HFFc6 (cell line): Measurements from ENCODE around the gene TKTL1. TPM values are rescaled to one million over a fixed set of nuclear protein-coding genes. Genes with fewer than 3 reads are reported as not detected.
"Not testable (repeated sequence)": the region's sequence is repeated elsewhere in the genome, so short reads cannot be mapped to it uniquely, and the experiment has no call there.

ENCODE experiments used
- DNase-seq: peaks from one replicate; pipeline ENCODE4 v3.0.0-alpha.2; 2018
- H3K27ac Mint-ChIP-seq: 2 replicates; pipeline ENCODE4 v1.8.0; 2020; ENCODE audit warnings: mild to moderate bottlenecking, mixed read lengths
- H3K27me3 Mint-ChIP-seq: 2 replicates; pipeline ENCODE4 v1.8.0; 2021; ENCODE audit warnings: mild to moderate bottlenecking, moderate library complexity, mixed read lengths; ENCODE audit not compliant: insufficient read depth
- H3K36me3 Mint-ChIP-seq: 2 replicates; pipeline ENCODE4 v1.8.0; 2021; ENCODE audit warnings: low read depth, mixed read lengths
- H3K4me1 Mint-ChIP-seq: 2 replicates; pipeline ENCODE4 v1.8.0; 2020; ENCODE audit warnings: low read depth, mixed read lengths
- H3K4me3 Mint-ChIP-seq: 2 replicates; pipeline ENCODE4 v1.8.0; 2020; ENCODE audit warnings: mild to moderate bottlenecking, moderate library complexity, mixed read lengths
- H3K9me3 Mint-ChIP-seq: 2 replicates; pipeline ENCODE4 v1.8.0; 2020; ENCODE audit warnings: mild to moderate bottlenecking, mixed read lengths
- long read RNA-seq: library from polyadenylated mRNA; unstranded; transcript quantifications from one replicate; pipeline ENCODE4 v2.0.0, GENCODE V29; 2019
- total RNA-seq, 6 experiments: library from RNA; stranded (reverse); fragmentation: NEBNext Ultra II Directional; extraction: Animal tissue kit (Norgen Biotek cat#: 25700); gene quantifications; 2 replicates in 1 of 6; 3 replicates in 5 of 6; pipeline ENCODE4 v1.2.3, GENCODE V29; 2021
- TF ChIP-seq, protein P1 (sequence below): fragments of 200-600 bp; sonication (generic); IDR thresholded peaks from 2 replicates; pipeline ENCODE4 v1.5.0; 2021; ENCODE audit warnings: antibody characterized with exemption, mild to moderate bottlenecking

The TKTL1 gene, protein sequence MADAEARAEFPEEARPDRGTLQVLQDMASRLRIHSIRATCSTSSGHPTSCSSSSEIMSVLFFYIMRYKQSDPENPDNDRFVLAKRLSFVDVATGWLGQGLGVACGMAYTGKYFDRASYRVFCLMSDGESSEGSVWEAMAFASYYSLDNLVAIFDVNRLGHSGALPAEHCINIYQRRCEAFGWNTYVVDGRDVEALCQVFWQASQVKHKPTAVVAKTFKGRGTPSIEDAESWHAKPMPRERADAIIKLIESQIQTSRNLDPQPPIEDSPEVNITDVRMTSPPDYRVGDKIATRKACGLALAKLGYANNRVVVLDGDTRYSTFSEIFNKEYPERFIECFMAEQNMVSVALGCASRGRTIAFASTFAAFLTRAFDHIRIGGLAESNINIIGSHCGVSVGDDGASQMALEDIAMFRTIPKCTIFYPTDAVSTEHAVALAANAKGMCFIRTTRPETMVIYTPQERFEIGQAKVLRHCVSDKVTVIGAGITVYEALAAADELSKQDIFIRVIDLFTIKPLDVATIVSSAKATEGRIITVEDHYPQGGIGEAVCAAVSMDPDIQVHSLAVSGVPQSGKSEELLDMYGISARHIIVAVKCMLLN
- total RNA-seq = not detected
- long read RNA-seq = 0 reads

DNA sequence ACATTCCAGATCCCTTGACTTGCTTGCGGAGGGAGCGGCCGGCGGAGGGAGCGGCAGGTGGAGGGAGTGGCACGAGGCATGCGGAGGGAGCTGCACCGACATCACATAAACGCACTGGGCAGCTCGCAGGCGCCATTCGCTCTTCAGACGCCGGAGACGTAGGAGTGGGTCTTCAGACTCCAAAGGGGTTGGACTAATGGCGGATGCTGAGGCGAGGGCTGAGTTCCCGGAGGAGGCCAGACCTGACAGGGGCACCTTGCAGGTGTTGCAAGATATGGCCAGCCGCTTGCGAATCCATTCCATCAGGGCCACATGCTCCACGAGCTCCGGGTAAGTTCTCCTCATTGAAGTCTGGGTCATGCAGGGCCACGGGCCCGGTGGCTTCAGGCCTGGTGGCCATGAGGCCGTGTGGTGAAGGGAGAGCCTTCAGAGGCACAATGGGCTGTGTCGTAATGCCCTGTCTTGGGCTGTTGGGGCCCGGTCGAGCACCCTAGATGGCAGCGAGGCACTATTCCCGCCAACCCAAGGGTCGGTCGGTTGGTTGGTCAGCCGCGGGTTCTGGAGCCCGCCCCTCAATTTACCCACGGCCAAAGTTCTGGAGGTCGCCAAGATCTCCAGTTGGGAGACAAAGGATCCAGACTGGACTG, at the start of gene TKTL1:
TKTL1 (plus strand) TSS at position 132 of the 647 bp plus-strand sequence; CDS start at position 197, 65 bp downstream.
- Mint-ChIP-seq H3K27ac (no peak within 1 kb of the TSS), H3K36me3 (no peaks in the 10 kb centered on the region), H3K9me3 (no peaks in the 10 kb centered on the region), H3K27me3 (peaks cover 15% of the 10 kb centered on the region), H3K4me3 (no peak within 1 kb of the TSS), H3K4me1 (no peaks in the 10 kb centered on the region)
- DNase-seq = no peak
- TF ChIP-seq, protein P1, sequence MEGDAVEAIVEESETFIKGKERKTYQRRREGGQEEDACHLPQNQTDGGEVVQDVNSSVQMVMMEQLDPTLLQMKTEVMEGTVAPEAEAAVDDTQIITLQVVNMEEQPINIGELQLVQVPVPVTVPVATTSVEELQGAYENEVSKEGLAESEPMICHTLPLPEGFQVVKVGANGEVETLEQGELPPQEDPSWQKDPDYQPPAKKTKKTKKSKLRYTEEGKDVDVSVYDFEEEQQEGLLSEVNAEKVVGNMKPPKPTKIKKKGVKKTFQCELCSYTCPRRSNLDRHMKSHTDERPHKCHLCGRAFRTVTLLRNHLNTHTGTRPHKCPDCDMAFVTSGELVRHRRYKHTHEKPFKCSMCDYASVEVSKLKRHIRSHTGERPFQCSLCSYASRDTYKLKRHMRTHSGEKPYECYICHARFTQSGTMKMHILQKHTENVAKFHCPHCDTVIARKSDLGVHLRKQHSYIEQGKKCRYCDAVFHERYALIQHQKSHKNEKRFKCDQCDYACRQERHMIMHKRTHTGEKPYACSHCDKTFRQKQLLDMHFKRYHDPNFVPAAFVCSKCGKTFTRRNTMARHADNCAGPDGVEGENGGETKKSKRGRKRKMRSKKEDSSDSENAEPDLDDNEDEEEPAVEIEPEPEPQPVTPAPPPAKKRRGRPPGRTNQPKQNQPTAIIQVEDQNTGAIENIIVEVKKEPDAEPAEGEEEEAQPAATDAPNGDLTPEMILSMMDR = no peak

DNA sequence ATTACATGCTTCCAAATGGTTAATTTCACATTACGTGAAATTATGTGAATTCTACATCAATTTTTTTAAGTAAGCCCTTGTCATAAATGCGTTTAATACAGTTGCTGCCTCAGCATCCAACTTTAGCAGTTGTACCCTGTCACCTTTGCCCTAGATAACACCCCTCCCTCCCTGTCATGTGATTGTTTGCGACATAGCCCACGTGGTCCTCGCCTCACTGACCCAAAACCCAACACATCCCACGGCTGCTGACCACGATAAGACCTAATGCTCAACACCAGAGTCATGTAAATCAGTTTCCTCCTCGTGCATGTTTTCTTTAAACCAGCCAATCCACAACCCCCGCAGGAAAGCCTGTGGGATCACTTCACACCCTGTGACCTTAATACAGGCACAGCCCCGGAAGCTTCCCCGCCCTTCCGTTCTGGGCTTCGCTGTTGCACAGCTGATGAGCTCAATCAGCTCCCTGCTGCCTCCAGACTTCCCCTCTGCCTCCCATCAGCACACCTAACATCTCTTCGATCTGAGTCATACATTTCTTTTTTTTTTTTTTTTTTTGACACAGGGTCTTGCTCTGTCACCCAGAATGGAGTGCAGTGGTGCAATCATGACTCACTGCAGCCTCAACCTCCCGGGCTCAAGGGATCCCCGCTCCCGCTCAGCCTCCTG, 48.1 kb upstream of the TKTL1 start:
- not testable (repeated sequence) for DNase-seq, H3K9me3 Mint-ChIP-seq, H3K36me3 Mint-ChIP-seq, H3K27me3 Mint-ChIP-seq, H3K4me1 Mint-ChIP-seq, H3K4me3 Mint-ChIP-seq, H3K27ac Mint-ChIP-seq

DNA sequence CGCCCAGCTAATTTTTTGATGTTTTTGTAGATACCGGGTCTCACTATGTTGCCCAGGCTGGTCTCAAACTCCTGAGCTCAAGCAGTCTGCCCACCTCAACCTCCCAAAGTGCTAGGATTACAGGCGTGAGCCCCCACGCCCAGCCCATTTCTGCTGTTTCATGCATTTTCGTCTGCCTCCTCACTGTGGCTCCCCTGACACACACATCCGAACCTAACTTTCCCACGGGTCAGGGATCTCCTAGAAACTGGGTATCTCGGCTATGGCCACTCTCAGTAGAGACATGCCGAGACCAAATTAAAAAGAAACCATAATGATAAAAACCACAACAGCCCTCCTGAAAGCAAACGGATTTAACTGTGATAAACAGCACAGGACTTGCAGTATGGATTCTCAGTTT, 47.5 kb upstream of the TKTL1 start:
- DNase-seq, H3K36me3 Mint-ChIP-seq, H3K9me3 Mint-ChIP-seq, H3K27ac Mint-ChIP-seq, H3K27me3 Mint-ChIP-seq, H3K4me3 Mint-ChIP-seq, H3K4me1 Mint-ChIP-seq: not testable (repeated sequence)

DNA sequence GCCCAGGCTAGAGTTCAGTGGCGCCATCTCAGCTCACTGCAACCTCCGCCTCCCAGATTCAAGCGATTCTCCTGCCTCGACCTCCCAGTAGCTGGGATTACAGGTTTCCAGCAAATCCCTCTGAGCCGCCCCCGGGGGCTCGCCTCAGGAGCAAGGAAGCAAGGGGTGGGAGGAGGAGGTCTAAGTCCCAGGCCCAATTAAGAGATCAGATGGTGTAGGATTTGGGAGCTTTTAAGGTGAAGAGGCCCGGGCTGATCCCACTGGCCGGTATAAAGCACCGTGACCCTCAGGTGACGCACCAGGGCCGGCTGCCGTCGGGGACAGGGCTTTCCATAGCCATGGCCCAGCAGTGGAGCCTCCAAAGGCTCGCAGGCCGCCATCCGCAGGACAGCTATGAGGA, 38.3 kb upstream of the TKTL1 start, which contains the start of gene OPN1MW3:
OPN1MW3 (plus strand) TSS at position 301 of the 400 bp plus-strand sequence; CDS start at position 339, 38 bp downstream.
- not testable (repeated sequence) for H3K27ac Mint-ChIP-seq, H3K4me3 Mint-ChIP-seq, DNase-seq, H3K36me3 Mint-ChIP-seq, H3K4me1 Mint-ChIP-seq, H3K9me3 Mint-ChIP-seq, H3K27me3 Mint-ChIP-seq

DNA sequence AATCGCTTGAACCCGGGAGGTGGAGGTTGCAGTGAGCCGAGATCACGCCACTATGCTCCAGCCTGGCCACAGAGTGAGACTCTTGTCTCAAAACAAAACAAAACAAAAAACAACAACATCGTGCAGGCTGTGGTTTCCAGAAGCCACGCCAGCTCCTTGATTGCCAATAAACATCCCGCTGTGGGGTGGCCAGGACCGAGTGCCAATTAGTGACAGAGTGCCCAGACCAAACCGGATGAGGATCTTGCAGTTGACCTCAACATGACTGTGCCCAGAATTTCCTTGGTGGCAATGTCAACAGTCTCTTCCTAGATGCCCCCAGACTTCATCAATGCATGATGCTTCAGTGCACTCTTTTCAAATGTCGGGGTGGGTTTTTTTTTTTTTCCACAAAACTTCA, 36.9 kb upstream of the TKTL1 start:
- H3K27ac Mint-ChIP-seq, H3K36me3 Mint-ChIP-seq, H3K4me3 Mint-ChIP-seq, H3K9me3 Mint-ChIP-seq, DNase-seq, H3K4me1 Mint-ChIP-seq, H3K27me3 Mint-ChIP-seq: not testable (repeated sequence)

DNA sequence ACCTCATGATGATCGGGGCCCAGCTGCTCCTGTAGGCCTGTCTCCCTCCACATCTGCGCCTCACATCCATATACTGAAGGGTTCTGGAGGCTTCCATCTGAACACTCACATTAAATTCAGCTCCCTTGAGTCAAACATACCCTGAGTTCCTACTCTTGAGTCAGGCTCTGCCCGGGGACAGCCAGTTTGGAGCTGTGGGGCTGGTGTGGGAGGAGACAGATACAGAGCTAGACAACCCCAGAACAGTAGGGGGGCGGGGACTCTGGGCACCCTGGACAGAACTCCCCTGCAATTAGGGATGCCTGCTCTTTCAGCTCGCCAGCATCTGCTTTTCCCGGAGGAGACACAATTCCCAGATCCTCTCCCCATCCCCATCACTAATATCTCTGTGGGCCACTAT, 32.5 kb upstream of the TKTL1 start:
- not testable (repeated sequence) for H3K4me1 Mint-ChIP-seq, H3K27ac Mint-ChIP-seq, H3K4me3 Mint-ChIP-seq, H3K27me3 Mint-ChIP-seq, H3K36me3 Mint-ChIP-seq, H3K9me3 Mint-ChIP-seq, DNase-seq

DNA sequence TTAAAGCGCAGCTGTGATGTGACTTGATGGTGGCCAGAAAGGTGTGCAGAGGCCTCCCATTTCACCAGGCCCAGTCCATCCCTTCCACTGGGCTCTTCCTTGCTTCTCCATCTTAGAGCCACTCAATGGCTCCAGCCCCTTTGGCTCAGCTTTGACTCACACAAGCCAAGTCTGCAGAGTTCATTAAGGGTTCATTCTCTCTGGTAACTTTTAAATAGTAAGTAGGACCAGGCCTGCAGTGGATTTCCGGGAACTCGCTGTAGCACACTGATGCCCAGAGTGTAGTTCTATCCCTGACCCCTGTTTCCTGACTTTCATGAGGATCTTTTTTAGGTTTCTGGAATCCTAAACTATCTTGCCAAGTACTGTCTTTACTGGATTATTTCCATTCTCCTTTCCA, 26.4 kb upstream of the TKTL1 start:
- not testable (repeated sequence) for H3K27ac Mint-ChIP-seq, H3K4me3 Mint-ChIP-seq, DNase-seq, H3K27me3 Mint-ChIP-seq, H3K9me3 Mint-ChIP-seq, H3K36me3 Mint-ChIP-seq, H3K4me1 Mint-ChIP-seq

DNA sequence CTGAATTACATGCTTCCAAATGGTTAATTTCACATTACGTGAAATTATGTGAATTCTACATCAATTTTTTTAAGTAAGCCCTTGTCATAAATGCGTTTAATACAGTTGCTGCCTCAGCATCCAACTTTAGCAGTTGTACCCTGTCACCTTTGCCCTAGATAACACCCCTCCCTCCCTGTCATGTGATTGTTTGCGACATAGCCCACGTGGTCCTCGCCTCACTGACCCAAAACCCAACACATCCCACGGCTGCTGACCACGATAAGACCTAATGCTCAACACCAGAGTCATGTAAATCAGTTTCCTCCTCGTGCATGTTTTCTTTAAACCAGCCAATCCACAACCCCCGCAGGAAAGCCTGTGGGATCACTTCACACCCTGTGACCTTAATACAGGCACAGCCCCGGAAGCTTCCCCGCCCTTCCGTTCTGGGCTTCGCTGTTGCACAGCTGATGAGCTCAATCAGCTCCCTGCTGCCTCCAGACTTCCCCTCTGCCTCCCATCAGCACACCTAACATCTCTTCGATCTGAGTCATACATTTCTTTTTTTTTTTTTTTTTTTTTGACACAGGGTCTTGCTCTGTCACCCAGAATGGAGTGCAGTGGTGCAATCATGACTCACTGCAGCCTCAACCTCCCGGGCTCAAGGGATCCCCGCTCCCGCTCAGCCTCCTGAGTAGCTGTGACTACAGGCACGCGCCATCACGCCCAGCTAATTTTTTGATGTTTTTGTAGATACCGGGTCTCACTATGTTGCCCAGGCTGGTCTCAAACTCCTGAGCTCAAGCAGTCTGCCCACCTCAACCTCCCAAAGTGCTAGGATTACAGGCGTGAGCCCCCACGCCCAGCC, 10.9 kb upstream of the TKTL1 start:
- not testable (repeated sequence) for H3K27me3 Mint-ChIP-seq, DNase-seq, H3K27ac Mint-ChIP-seq, H3K9me3 Mint-ChIP-seq, H3K36me3 Mint-ChIP-seq, H3K4me1 Mint-ChIP-seq, H3K4me3 Mint-ChIP-seq

DNA sequence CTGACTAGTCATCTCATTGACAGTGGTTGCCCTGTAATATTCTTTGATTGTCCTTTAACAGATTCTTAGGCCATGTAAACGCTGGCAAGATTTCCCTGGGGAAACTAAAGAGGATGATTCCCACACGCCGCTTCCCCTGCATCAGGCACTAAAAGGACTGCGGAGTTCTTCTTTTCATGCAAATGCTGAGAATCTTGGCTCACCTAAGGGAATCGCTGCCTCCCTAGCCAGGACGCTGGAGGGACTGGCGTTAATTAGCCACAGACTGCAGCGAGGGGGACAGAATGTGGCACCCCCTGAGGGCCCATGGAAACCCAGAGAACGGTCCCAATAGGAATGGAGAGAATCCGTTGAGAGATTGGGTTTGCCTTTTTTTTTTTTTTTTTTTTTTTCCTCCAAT, 9.2 kb upstream of the TKTL1 start:
- not testable (repeated sequence) for H3K36me3 Mint-ChIP-seq, H3K27me3 Mint-ChIP-seq, H3K27ac Mint-ChIP-seq, H3K4me3 Mint-ChIP-seq, DNase-seq, H3K4me1 Mint-ChIP-seq, H3K9me3 Mint-ChIP-seq
